Brain pericyte (primary cell): Measurements from ENCODE around the gene CCNB1IP1.
"Not testable (repeated sequence)": the region's sequence is repeated elsewhere in the genome, so short reads cannot be mapped to it uniquely, and the experiment has no call there.

Experiments used
- DNase-seq: peaks from one replicate; pipeline ENCODE4 v3.0.0-alpha.2; 2012; ENCODE audit warnings: low read depth, low spot score

CCNB1IP1 gene, protein sequence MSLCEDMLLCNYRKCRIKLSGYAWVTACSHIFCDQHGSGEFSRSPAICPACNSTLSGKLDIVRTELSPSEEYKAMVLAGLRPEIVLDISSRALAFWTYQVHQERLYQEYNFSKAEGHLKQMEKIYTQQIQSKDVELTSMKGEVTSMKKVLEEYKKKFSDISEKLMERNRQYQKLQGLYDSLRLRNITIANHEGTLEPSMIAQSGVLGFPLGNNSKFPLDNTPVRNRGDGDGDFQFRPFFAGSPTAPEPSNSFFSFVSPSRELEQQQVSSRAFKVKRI

DNA sequence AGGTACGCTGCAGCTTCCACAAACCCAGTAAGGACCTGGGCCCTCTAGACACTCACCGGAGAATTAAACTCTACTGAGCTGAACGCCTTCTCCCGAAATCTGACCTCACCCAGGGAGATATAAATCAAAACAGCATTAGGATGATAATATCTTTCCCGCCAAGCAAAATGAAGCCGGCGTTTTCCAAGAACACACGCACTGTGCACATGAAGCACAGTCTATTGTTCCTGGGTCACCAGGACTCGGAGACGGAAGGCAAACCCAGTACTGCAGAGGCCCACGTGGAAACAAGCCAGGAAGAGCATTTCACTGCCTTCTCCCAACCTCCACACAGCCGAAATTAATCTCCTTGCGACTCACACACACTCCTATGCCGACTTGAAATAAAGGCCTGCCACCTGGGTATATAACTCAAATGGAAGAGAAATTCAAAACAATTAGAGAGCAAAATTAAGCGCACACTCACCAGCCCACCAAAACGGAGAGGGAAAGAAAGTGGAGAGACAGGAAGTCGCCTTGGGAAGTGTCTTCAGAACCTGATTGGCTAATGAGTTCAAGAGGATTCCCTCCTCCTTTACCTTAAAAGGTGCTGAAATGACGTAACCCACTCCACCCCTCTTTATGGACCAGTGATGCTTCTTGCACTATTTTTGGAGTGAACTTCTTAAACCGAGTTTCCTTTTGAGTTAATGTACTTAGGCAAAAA lies at the start of gene CCNB1IP1:
Gene CCNB1IP1, minus strand, starts transcription at position 492 of the 706 bp plus-strand sequence. CDS start 16,756 bp downstream, outside the sequence.
- DNase-seq, result peak; percentile 65

- DNase-seq, result no peak
Measured at GRCh38 chr14:20382526-20382925, 49.4 kb upstream of the CCNB1IP1 start.

GRCh38 chr14:20381341-20381740 lies 48.3 kb upstream of the CCNB1IP1 start:
- no peak for DNase-seq

- DNase-seq, result no peak
Measured at GRCh38 chr14:20380681-20381080, 47.6 kb upstream of the CCNB1IP1 start.

GRCh38 chr14:20379743-20380142 lies 46.7 kb upstream of the CCNB1IP1 start:
- no peak for DNase-seq

DNA sequence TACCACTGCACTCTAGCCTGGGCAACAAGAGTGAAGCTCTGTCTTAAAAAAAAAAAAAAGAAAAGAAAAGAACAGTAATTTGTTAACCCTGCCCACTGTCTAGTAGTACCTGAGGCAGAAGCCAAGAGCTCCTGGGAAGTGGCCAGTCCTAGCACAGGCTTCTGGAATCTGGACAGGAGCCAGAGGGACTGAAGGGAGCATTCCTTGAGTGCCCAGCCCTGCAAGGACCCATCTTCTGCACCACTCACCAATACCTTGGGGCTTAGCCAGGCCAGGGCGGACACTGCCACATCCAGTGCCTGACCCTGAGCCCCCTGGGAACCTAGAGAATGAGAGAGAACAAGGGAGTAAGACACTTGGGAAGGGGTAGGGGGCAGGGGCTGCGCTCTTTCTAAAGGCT lies 44.1 kb upstream of the CCNB1IP1 start:
- no peak for DNase-seq

GRCh38 chr14:20376071-20376588 lies 43.1 kb upstream of the CCNB1IP1 start:
- DNase-seq, result no peak

GRCh38 chr14:20375471-20375870 lies 42.4 kb upstream of the CCNB1IP1 start:
- no peak for DNase-seq

- no peak for DNase-seq
Measured at GRCh38 chr14:20372796-20373195, 39.7 kb upstream of the CCNB1IP1 start.

DNA sequence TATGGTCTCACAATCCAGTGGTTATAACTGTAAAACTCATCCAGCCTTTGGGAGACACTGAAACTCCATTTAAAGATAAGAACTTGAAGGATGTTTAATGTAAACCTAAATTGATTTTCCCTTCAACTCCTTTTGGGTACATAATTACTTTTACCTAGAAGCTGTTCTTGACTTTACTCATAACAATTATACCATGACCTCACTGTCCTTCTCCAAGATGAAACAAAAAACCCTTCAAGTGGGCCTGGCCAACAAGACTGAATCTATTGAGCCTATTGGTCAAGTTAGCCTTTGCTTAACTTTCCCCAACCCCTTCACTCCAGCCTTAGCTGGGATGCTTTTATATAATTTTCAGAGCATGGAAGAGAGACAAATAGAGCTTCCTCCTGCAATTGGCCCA lies 32.8 kb upstream of the CCNB1IP1 start:
- no peak for DNase-seq

- DNase-seq, result not testable (repeated sequence)
Measured at GRCh38 chr14:20358474-20358873, 25.4 kb upstream of the CCNB1IP1 start.

- DNase-seq, result no peak
Measured at GRCh38 chr14:20356422-20356821, 23.3 kb upstream of the CCNB1IP1 start.

DNA sequence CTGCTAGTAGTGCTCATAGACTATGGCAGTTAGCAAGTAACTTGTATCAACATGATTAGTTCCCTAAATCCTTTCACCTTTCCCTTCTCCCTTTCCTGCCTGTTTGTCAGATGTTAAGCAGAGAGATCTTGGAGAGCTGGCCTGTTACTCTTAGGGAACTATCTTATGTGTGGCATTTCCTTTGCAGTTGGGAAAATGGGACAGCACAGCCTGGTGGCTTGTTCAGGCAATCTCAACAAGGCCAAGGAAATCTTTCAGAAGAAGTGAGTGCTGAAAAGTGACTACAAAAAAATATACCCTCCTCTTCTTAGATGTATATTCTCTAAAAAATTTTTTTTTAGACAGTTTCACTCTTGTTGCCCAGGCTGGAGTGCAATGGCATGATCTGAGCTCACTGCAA lies 17.8 kb upstream of the CCNB1IP1 start:
- DNase-seq, result no peak

DNA sequence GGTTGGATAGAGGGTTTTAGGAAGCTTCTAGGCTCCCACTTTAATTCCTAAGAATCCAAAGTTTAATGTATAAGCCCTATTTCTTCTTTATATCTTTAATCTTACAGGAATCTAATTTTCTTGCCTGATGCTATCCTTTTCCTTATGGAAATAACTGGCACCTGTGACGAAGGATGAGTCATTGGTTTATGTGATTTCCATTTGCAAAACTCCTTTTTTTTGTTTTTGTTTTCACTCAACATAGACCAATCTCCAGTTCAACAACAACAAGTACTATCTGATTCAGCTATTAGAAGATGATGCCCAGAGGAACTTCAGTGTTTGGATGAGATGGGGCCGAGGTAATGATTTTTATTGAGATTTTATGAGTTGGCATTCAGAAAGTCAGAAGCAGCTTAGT lies 17.2 kb upstream of the CCNB1IP1 start:
- DNase-seq, result no peak

GRCh38 chr14:20347747-20348146 lies 14.7 kb upstream of the CCNB1IP1 start:
- DNase-seq, result no peak

DNA sequence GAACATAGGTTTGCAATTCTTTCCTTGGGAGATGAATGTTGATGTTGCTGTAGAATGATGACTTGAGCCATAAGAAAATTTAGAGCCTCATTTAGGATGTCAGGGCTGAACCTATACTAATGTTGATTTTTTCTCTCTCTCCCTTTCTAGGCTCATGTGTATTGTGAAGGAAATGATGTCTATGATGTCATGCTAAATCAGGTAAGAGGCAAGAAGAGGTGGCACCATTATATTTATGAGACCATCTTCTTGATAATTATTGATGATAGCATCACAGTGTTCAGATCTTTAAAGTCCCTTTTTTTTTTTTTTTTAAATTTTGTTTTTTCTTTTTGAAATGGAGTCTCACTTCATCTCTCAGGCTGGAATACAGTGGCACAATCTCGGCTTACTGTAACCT lies 13.6 kb upstream of the CCNB1IP1 start:
- DNase-seq, result no peak

DNA sequence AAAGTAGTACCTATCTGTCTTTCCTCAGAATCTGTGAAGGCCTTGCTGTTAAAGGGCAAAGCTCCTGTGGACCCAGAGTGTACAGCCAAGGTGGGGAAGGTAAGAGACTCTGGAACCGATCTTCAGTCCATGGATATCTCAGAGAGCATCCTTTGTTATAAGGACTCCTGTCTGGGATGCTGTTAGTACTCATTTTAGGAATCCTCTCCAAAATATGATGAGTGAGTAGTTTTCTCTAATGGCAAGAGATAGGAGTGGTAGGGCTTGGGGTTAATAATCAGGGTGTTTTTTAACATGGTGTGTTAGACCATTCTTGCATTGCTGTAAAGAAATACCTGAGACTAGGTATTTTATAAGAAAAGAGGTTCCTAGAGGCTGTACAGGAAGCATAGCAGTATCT lies 12.3 kb upstream of the CCNB1IP1 start:
- DNase-seq, result no peak

DNA sequence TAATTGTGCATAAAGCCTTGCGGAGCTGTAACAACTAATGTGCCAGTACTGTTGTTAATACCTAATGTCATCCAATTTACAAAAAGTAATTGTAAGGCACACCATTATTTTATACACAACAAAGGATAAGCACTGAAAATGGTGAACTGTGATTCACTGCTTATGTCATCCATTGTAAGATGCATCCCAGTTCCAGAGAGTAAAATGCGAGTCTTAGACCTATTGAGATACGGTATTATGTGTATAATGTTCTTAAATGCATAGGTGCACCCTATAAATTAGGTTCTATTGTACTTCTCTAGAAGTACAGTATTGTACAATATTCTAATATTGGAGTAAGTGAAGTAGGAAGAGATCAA lies 10.8 kb upstream of the CCNB1IP1 start:
- no peak for DNase-seq

DNA sequence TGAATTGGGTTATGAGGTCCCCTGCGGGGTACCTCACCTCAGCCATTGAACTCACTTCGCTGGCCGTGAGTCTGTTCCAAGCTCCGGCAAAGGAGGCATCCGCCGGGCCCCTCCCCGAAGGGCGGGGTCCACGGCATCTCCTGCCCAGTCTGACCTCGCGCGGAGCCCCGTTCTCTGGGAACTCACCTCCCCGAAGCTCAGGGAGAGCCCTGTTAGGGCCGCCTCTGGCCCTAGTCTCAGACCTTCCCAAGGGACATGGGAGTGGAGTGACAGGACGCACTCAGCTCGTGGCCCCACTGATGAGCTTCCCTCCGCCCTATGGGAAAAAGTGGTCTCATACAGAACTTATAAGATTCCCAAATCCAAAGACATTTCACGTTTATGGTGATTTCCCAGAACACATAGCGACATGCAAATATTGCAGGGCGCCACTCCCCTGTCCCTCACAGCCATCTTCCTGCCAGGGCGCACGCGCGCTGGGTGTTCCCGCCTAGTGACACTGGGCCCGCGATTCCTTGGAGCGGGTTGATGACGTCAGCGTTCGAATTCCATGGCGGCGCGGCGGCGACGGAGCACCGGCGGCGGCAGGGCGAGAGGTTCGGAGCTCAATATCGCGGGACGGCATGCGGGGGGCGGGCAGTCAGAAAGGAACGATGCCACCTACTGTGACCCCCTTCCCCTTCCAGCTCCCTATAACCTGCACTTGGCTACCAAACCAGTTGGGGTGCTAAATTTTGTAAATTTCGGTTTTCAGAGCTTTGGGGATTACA lies 10.2 kb upstream of the CCNB1IP1 start, which contains the start of gene PARP2:
Gene PARP2, plus strand, starts transcription at position 544 of the 770 bp plus-strand sequence. Its CDS starts 7 bp downstream, at position 551.
- DNase-seq, result peak; percentile 99

DNA sequence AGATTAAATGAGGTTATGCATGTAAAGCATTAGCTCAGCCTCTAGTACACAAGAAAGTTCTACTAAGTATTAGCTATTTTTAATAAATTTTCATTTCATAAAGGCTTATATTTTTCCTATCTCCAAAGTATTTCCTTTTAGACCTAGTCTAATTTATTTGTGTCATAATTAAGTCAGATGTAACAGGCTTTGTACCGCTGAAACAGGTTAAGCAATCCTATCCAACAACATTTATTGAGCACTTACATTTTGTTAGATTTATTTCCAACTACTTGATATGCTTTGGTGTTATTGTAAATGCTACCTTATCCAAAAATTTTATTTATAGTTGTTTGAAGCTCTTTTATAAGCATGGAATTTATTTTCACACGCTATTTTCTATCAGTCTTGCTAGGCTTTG lies 8.6 kb upstream of the CCNB1IP1 start:
- DNase-seq, result no peak

GRCh38 chr14:20341032-20341431 lies 8.0 kb upstream of the CCNB1IP1 start:
- DNase-seq, result not testable (repeated sequence)

DNA sequence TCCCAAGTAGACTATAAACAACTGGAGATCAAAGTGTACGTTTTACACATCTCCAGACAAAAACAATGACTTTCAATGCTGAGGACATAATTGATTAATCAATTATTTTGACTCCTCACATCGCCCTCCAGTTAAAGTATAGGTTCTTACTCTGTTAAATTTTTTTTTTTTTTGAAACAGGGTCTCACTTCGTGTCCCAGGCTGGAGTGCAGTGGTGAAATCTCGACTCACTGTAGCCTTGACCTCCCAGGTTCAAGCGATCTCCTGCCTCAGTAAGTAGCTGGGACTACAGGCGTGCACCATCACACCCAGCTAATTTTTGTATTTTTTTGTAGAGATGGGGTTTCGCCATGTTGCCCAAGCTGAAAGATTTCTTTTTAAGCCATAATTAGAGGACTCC lies 938 bp upstream of the CCNB1IP1 start:
- no peak for DNase-seq
